Tibial artery (tissue), 4 donors: Measurements from ENCODE around the gene RPE65.
A peak's percentile ranks its signal among the peaks of the same experiment; 100 is the strongest.
"Not testable (repeated sequence)": the region's sequence is repeated elsewhere in the genome, so short reads cannot be mapped to it uniquely, and the experiment has no call there.

Experiments
- DNase-seq, 2 donors: peaks; one replicate each; pipeline ENCODE4 v3.0.0-alpha.2; 2019
- H3K27ac ChIP-seq, 2 donors: fragments of 200-600 bp; sonication (generic) in 1 of 2; 1 replicate in 1 of 2; 2 replicates in 1 of 2; pipeline ENCODE4 v1.5.1; 2018 to 2019; ENCODE audit warnings: mild to moderate bottlenecking in 1 of 2
- H3K27me3 ChIP-seq, 2 donors: fragments of 200-600 bp; sonication (generic) in 1 of 2; one replicate each; pipeline versions ENCODE4 v1.5.1 to v1.6.0; 2016 to 2019
- H3K36me3 ChIP-seq, 3 donors: fragments of 200-600 bp; sonication (generic) in 2 of 3; one replicate each; pipeline ENCODE4 v1.5.1; 2016 to 2019; ENCODE audit warnings: mild to moderate bottlenecking in 2 of 3
- H3K4me1 ChIP-seq, 4 donors: fragments of 200-600 bp; sonication (generic) in 2 of 4; 1 replicate in 3 of 4; 2 replicates in 1 of 4; pipeline ENCODE4 v1.5.1; 2016 to 2019
- H3K4me3 ChIP-seq, 2 donors: fragments of 200-600 bp; sonication (generic) in 1 of 2; 1 replicate in 1 of 2; 2 replicates in 1 of 2; pipeline ENCODE4 v1.5.1; 2018 to 2019; ENCODE audit warnings: mild to moderate bottlenecking in 2 of 2
- H3K9me3 ChIP-seq, 3 donors: fragments of 200-600 bp; sonication (generic) in 1 of 3; one replicate each; pipeline ENCODE4 v1.5.1; 2016 to 2019
- CTCF ChIP-seq, 2 experiments: fragments of 200-600 bp in 1 of 2; fragments of 450-650 bp in 1 of 2; IDR thresholded peaks; one replicate each; pipeline ENCODE4 v1.5.1; 2017 to 2019; ENCODE audit warnings: antibody characterized with exemption in 2 of 2, mild to moderate bottlenecking in 1 of 2, moderate library complexity in 1 of 2
- intact Hi-C: fragments of 100-400 bp; cut with DNase I; formaldehyde crosslinking; loops from one replicate; pipeline ENCODE4 v1.15.0; 2023; ENCODE audit warnings: low total_unique reads

RPE65 gene

GRCh38 chr1:68479501-68479900 is 29.7 kb upstream of the RPE65 start:
- intact Hi-C loops = no loop called here
- TF ChIP-seq CTCF (IDR thresholded peaks at IDR 0.05) = no peak
- Histone ChIP-seq H3K27ac (no peak overlapping the region), H3K4me3 (no peak overlapping the region), H3K27me3 (no peaks in the 10 kb centered on the region), H3K36me3 (no peaks in the 10 kb centered on the region), H3K4me1 (no peaks in the 10 kb centered on the region), H3K9me3 (no peaks in the 10 kb centered on the region)
- no peak for DNase-seq

- Histone ChIP-seq H3K27ac (no peak overlapping the region), H3K4me1 (no peaks in the 10 kb centered on the region), H3K27me3 (no peaks in the 10 kb centered on the region), H3K9me3 (no peaks in the 10 kb centered on the region), H3K36me3 (no peaks in the 10 kb centered on the region), H3K4me3 (no peak overlapping the region)
- intact Hi-C loops = no loop called here
- no peak for DNase-seq
- no peak for TF ChIP-seq CTCF (IDR thresholded peaks at IDR 0.05)
These were observed 28.9 kb upstream of the RPE65 start for GRCh38 chr1:68478662-68479061.

- H3K4me1 ChIP-seq, H3K27ac ChIP-seq, H3K9me3 ChIP-seq, H3K36me3 ChIP-seq, DNase-seq, H3K27me3 ChIP-seq, H3K4me3 ChIP-seq, intact Hi-C loops: not testable (repeated sequence)
These were observed 26.9 kb upstream of the RPE65 start for GRCh38 chr1:68476626-68477025.

- no peaks in the 10 kb centered on the region for H3K4me1 ChIP-seq
- no peak overlapping the region for H3K27ac ChIP-seq
- H3K36me3 ChIP-seq = no peaks in the 10 kb centered on the region
- DNase-seq = no peak
- no peak overlapping the region for H3K4me3 ChIP-seq
- no peak for TF ChIP-seq CTCF (IDR thresholded peaks at IDR 0.05)
- no peaks in the 10 kb centered on the region for H3K27me3 ChIP-seq
- intact Hi-C loops = no loop called here
- H3K9me3 ChIP-seq = no peaks in the 10 kb centered on the region
These were observed 23.3 kb upstream of the RPE65 start for GRCh38 chr1:68473060-68473459.

GRCh38 chr1:68470388-68470970 is 20.7 kb upstream of the RPE65 start:
- Histone ChIP-seq H3K36me3 (no peaks in the 10 kb centered on the region), H3K4me3 (no peak overlapping the region), H3K9me3 (no peaks in the 10 kb centered on the region), H3K4me1 (no peaks in the 10 kb centered on the region), H3K27me3 (no peaks in the 10 kb centered on the region), H3K27ac (no peak overlapping the region)
- no peak for DNase-seq
- peak; percentile 40 to 52 for TF ChIP-seq CTCF (IDR thresholded peaks at IDR 0.05)
- intact Hi-C loops = no loop called here

GRCh38 chr1:68464891-68465290 is 15.1 kb upstream of the RPE65 start:
- no peak overlapping the region for H3K27ac ChIP-seq
- intact Hi-C loops = no loop called here

More at GRCh38 chr1:68464891-68465290, 15.1 kb upstream of the RPE65 start:
- Histone ChIP-seq H3K9me3 (peaks cover 0 to 5% (median 4%) of the 10 kb centered on the region in 3 donors), H3K4me3 (no peak overlapping the region), H3K36me3 (no peaks in the 10 kb centered on the region), H3K4me1 (no peaks in the 10 kb centered on the region), H3K27me3 (no peaks in the 10 kb centered on the region)
- no peak for DNase-seq
- TF ChIP-seq CTCF (IDR thresholded peaks at IDR 0.05) = no peak
